GM18951 (cell line): ENCODE results near the gene HTRA3.

Source experiments
- POLR2A ChIP-seq: IDR thresholded peaks from 4 replicates; pipeline ENCODE4 v1.6.1; 2011; ENCODE audit warnings: mild to moderate bottlenecking; ENCODE audit not compliant: insufficient read length, insufficient read depth; ENCODE audit errors: extremely low read depth
- in situ Hi-C: fragments of 300-500 bp; cut with MboI; formaldehyde crosslinking; loops from one replicate; pipeline ENCODE4 v1.12.0; 2022; ENCODE audit warnings: low sequenced_read_pairs, mixed read lengths, inconsistent platforms; ENCODE audit not compliant: unreplicated experiment

HTRA3 gene

DNA sequence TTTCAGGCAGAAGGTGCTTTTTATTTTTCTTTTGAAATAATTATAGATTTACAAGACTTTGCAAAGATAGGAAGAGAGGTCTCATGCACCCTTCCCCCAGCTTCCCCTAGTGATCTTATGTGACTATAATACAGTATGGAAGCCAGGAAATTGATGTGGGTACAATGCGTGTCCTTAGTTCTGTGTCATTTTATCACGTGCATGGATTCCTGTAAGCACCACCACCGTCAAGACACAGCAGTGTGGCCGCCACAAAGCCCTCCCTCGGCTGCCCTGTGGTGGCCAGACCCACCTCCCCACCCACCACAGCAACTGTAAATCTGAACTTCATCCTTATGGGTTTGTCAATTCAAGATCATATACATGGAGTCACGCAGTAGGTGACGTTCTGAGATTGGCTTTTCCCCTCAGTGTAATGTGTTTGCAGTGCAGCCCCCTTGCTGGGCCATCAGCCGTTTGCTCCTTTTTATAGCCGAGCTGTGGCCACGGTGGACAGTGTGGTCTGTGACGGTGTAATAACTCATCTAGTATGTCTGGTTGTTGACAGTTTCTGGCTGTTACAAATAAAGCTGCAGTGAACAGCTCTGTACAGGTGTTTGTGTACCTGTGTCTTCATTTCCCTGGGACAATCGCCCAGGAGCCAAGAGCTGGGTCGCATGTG is 10.9 kb upstream of the HTRA3 start:
- TF ChIP-seq POLR2A = no peak
- in situ Hi-C loops = no loop called here

DNA sequence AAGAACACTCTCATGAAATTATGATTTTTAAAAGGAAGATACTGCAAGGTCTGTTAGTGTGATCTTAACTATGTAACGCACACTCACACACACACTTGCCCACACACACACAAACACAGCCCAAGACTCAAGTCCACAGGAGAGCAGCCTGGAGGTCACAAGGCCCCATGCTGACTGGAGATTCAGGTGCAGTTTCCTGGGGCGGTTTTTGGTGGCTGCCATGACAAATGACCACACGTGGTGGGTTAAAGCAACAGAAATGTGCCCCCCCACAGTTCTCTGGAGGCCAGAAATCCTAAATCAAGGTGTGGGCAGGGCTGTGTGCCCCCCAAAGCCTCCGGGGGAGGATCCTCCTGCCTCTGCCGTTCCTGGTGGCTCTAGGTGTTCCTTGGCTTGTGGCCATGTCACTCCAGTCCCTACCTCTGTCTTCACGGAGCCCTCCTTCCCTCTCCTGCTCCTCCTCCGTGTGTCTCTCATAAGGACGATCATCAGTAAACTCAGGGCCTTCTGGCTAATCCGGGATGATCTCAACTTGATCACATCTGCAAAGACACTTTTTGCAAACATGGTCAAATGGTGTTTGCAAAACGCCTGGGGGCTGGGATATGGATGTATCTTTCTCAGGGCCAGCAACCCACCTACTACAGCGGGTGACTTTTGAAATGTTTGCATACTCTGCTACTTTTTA is 9.7 kb upstream of the HTRA3 start:
- no peak for TF ChIP-seq POLR2A
- in situ Hi-C loops = no loop called here

DNA sequence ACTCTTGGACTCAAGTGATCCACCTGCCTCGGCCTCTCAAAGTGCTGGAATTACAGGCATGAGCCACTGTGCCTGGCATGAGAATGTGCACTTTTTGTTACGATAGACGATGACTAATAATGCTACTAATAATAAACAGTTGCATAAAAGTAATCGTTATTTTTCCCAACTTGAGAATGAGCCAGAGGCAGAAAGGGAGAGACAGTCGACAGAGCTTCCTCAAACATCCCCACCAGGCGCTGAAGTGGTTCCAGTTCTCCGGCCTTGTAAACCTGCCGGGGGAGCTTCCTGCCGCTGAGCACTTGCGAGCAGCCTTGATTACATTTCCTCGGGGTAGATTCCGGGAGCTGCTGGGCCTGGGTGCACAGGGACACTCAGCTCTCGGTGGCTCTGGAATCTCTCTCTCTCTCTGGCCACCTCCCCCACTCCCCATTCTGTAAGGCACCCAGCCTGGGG is 8.9 kb upstream of the HTRA3 start:
- in situ Hi-C loops = no loop called here
- no peak for TF ChIP-seq POLR2A

DNA sequence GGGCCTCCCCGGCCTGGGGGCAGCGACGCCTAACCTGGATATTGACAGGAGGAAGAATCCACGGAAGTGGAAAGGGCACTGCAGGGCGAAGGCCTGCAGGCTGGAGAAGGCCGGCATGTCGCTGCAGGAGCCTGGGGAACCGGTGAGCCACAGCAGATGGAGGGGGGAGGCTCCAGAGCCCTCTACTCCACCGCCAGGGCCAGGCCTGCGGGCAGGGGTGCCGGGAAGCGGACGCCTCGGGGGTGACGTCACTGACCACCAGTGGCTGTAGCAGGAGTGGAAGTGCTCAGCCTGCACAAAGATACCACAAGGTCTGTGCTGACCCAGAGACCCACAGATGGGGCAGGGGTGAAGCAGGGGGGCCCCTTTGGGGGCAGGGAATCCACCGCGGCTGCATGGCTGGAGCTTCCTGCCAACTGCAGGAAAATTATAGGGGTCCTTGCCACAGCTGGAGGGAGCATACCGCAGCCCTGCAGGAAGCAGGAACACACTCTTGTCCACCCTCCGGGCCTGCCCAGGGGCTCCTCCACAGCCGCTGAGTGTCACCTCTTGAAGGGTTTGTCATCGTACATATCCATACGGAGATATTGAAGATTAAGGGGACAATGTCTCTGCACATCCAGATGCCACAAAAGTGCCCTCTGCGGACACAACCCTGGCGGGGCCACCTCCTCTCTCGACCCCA is 7.6 kb upstream of the HTRA3 start:
- in situ Hi-C loops = no loop called here
- TF ChIP-seq POLR2A = no peak

DNA sequence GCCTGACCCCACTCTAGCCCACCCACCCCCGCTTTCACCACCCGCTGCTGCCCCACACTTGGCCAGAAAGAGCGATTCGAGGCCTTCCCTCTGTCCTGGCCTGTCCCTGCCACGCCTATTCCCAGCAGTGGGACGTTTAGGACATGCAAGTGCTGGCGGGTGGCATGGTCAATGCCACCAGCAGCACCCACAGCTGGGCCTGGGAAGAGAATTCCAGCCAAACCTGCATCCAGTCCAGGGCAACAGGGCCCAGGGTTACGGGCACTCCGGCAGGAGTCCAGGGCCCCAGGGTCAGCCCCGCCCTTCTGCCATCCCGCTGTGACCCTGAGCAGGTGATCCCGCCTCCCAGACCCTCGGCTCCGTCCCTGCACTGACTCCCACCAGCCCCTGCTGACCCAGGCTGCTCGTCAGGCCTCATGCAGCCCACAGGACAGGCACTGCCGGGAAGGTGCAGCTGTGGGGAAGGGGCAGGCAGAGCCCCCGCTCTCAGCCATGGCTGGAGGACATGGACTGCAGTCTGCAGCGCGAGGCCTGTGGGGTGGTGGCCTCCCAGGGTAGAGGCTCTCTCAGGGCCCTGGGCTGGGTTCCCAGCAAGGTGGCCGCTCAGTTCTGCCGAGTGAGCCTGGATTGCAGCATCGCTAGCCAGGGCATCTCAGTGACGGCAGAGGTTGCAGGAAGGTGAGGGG is 6.8 kb upstream of the HTRA3 start:
- in situ Hi-C loops = no loop called here
- TF ChIP-seq POLR2A = no peak

DNA sequence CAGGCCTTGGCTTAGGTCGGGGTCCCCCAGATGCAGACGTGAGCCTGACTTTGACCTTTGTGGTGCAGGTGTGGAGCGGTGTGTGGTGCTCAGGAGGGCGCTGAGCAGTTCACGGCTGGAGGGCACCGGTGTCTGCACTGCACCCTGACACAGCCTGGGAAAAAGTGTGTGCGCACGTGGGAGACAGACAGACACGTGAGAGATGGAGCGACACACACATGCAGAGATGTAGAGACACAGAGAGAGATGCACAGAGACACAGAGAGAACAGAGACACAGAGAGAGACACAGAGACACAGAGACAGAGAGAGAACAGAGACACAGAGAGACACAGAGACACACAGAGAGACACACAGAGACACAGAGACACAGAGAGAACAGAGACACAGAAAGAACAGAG is 6.2 kb upstream of the HTRA3 start:
- in situ Hi-C loops = no loop called here
- TF ChIP-seq POLR2A = no peak

DNA sequence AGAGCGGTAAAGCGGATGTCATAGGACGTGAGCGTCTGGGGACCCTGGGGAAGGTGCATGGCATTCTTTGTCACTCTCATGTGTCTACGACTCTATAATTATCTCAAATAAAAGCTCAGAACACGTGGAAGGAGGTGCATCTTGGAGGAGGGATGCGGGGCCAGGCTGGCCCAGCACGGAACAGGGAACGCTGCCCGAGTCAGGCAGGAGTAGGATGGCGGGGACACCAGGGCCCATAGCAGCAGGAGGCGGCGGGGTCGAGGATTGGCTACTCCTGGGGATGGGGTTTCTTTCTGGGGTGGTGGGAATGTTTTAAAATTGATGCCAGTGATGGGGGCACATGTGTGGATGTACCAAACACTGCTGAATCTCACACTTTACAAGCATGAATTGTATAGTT is 5.4 kb upstream of the HTRA3 start:
- no peak for TF ChIP-seq POLR2A
- in situ Hi-C loops = no loop called here

DNA sequence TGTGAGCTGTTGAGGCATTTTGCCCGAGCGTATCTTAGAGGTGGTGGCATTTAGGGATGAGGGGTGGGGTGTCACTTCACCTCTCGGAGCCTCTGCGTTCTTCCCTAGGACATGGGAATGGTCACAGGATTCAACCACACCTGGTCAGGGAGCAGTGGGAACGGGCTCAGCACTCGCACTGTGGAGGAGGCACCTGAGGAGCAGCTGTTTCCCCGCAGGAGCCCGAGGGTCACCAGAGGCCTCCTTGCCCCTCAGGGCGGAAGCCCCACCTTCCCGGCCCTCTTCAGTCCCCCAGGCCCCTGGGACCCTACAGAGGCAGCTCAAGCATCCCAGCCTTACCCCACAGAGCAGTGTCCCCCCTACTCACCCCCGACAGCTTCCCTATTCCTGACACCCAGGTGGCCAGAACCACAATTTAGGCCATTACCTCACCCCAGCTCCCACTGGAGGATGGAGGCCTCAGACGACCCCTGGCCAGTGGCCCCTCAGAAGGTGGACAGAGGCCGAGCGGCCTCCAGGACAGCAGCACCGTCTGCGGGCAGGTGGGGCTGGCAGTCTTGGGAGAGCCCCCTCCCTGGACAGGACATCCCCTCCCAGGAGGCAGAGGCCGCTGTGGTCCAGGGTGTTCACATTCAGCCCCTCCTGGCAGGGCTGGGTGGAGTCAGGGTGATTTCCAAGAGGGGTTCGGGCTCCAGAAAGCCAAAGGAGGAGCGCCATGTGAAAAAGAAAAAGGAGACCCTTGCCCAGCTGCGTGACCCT is 4.2 kb upstream of the HTRA3 start:
- TF ChIP-seq POLR2A = no peak
- in situ Hi-C loops = no loop called here

DNA sequence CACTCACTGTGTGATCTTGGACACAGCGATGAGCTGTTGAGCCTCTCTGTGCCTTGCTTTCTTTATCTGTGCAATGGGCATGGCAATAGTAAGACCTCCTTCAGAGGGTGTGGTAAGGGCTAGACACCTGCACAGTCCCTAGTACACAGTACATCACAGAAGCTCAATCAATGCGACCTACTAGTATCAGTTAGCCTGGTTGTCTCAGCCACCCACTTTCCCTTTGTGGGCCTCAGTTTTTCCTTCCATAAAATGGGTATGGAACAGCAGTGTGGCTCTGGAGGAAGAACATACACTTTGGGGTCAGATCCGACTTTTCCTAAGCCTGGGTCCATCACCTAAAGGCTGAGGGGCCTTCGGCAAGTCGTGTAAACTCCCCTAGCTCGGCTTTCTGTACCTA is 3.5 kb upstream of the HTRA3 start:
- in situ Hi-C loops = no loop called here
- no peak for TF ChIP-seq POLR2A

DNA sequence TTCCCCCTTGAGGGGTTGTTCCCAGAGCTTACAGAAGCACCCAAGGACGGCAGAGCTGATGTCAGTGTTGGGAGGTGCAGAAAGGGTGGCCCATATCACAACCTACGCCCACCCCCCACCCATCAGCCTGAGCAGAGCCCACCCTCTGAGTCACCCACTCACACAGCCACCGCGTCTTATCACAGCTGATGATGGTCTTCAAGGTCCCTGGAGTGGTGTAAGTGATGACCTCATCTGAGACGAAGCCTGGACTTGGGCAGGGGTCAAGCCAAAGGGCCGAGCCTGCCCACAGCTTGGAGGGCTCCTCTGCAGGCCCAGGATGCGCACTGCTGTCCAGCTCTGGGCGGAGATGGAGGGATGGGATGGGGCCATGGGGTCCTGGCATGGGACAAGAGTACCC is 3.0 kb upstream of the HTRA3 start:
- TF ChIP-seq POLR2A = no peak
- in situ Hi-C loops = no loop called here

DNA sequence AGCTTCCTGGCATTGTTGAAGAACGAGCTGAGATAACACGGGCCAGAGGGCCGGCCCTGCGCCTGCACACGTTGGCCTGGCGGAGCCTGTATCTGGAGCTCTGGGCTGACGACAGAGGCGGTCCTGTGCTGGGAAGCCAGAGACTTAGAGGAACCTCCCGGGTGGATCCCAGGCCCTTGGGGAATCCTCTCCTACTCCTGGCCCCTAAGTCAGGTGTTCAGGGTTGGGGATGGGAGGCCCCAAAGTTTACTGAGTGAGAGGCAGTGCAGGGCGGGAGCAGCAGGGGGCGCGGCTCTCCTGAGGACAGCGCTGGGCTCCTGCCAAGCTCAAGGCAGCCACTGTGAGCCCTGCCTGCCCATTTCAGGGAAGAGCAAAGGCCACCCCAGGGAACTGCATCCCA is 2.5 kb upstream of the HTRA3 start:
- in situ Hi-C loops = no loop called here

DNA sequence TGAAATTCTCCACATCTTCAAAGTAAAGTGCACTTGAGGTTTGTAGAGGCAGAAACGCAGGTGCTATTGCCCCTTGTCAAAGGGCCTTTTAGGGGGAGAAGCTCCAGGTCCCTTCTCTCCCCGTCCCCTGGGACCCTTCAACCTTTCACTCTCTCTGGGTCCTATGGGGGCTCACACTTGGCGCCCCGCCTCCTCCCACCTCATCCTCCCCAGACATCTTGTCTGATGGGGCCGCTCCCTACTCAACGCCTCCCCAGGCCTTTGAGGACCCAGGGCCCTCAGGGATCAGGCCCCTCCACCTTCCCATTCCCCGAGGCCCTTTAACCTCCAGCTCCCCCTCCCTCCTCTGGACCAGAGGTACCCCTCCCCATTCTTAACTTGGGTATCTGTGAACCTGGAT is 1.3 kb upstream of the HTRA3 start:
- in situ Hi-C loops = no loop called here
- TF ChIP-seq POLR2A = no peak

More for the DNA sequence above, 2.5 kb upstream of the HTRA3 start:
- TF ChIP-seq POLR2A = no peak

DNA sequence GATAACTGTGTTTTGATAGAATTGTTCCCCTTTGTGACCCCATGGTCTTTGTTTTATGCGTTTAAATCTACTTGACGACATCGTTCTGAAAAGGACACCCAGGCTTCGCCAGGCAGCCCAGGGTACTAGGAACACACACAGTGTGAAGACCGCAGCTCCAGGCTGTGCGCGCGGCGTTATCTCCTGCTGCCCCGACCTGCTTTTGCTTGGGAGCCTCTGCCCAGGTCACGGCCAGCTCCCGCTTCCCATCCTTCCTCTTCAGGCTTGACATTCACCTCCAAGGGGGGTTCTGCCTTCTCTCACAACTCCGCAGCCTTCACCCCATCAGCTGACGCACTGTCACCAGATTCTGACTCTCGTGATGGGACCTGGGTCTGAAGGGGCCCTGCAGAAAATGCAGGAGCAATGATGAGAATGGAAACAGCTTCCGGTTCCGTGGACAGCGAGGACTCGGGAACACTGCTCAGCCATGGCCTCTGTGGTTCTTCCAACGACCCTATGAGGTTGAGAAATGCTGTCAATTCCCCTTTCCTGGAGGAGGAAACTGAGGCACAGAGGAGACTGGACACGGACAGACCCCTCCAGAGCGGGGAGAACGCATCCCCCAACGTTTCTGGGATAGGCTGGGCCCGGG is 536 bp upstream of the HTRA3 start:
- in situ Hi-C loops = no loop called here
- no peak for TF ChIP-seq POLR2A

DNA sequence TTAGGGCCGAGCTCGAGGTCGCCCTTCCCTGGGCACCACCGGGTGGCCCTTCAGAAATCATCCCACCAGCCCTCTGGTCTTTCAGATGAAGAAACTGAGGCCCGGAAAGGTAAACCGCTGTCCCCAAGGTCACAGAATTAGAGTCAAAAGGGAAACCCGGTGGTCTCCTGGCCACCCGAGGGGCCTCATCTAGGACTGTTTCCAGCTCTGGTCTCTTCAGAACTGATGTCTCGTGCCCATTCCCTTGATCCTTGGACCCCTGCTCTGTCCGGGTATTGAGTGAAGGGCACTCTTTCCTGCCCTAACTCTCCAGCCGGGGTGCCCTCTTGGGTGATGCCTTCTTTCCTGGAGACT is 841 bp downstream of the HTRA3 start:
- in situ Hi-C loops = no loop called here
- TF ChIP-seq POLR2A = no peak
